Spleen (tissue), 11 donors: ENCODE data around the gene CLMN. TPM values are rescaled to one million over a fixed set of nuclear protein-coding genes. Genes with fewer than 3 reads are reported as not detected.

Source experiments
- DNase-seq: peaks from one replicate; pipeline ENCODE4 v3.0.0-alpha.2; 2020
- H3K27ac ChIP-seq, 8 donors: fragments of 200-600 bp; sonication (generic) in 7 of 8; 1 replicate in 4 of 8; 2 replicates in 4 of 8; pipeline versions ENCODE4 v1.5.0 to v1.8.0; 2016 to 2021; ENCODE audit warnings: inconsistent platforms in 4 of 8, mild to moderate bottlenecking in 4 of 8, moderate library complexity in 1 of 8
- H3K27me3 ChIP-seq, 7 donors: fragments of 200-600 bp; sonication (generic) in 6 of 7; replicated peaks in 1 of 7; 1 replicate in 4 of 7; 2 replicates in 3 of 7; pipeline versions ENCODE4 v1.5.0 to v1.8.0; 2016 to 2021; ENCODE audit warnings: inconsistent platforms in 3 of 7, mild to moderate bottlenecking in 1 of 7
- H3K36me3 ChIP-seq, 6 donors: fragments of 200-600 bp; sonication (generic) in 5 of 6; 1 replicate in 4 of 6; 2 replicates in 2 of 6; pipeline versions ENCODE4 v1.5.0 to v1.8.0; 2016 to 2021; ENCODE audit warnings: inconsistent platforms in 2 of 6
- H3K4me1 ChIP-seq, 6 donors: fragments of 200-600 bp; sonication (generic) in 5 of 6; 1 replicate in 3 of 6; 2 replicates in 3 of 6; pipeline versions ENCODE4 v1.5.0 to v1.8.0; 2016 to 2021; ENCODE audit warnings: inconsistent platforms in 3 of 6
- H3K4me3 ChIP-seq, 8 donors: fragments of 200-600 bp; sonication (generic) in 7 of 8; 1 replicate in 4 of 8; 2 replicates in 4 of 8; pipeline versions ENCODE4 v1.5.0 to v1.8.0; 2016 to 2021; ENCODE audit warnings: inconsistent platforms in 4 of 8, mild to moderate bottlenecking in 4 of 8, moderate library complexity in 2 of 8
- H3K9me3 ChIP-seq, 8 donors: fragments of 200-600 bp; sonication (generic) in 7 of 8; 1 replicate in 4 of 8; 2 replicates in 4 of 8; pipeline versions ENCODE4 v1.5.0 to v1.8.0; 2016 to 2021; ENCODE audit warnings: inconsistent platforms in 4 of 8
- POLR2A ChIP-seq, 3 donors: fragments of 450-650 bp; IDR thresholded peaks; one replicate each; pipeline ENCODE4 v1.5.1; 2017; ENCODE audit warnings: antibody characterized with exemption in 3 of 3, mild to moderate bottlenecking in 1 of 3
- POLR2AphosphoS5 ChIP-seq, 3 donors: sonication (generic); formaldehyde crosslinking; IDR thresholded peaks; one replicate each; pipeline ENCODE4 v1.5.1; 2017; ENCODE audit warnings: antibody characterized with exemption in 3 of 3
- WGBS, 5 donors: extraction: QIAGEN DNeasy Blood & Tissue Kit in 3 of 5; methylation state at CpG; one replicate each; pipeline versions ENCODE4 v1.1.5 to v1.1.7; 2013 to 2018; 5-methylcytosine and 5-hydroxymethylcytosine counted together
- intact Hi-C: fragments of 100-400 bp; cut with DNase I; formaldehyde crosslinking; loops from one replicate; pipeline ENCODE4 v1.15.0; 2023; ENCODE audit warnings: low total_unique reads
- polyA plus RNA-seq, 3 donors: library from polyadenylated mRNA; stranded (reverse); fragments of 200-250 nt; gene quantifications; one replicate each; pipeline ENCODE4 v1.2.1, GENCODE V29; 2013
- total RNA-seq, 7 donors: library from RNA; depleted of rRNA in 3 of 7; stranded (reverse); fragments of >200 nt in 3 of 7; fragmentation: NEBNext Ultra II Directional in 4 of 7; extraction: Animal tissue kit (Norgen Biotek cat#: 25700) in 4 of 7; gene quantifications; one replicate each; pipeline versions ENCODE4 v1.1.0 to v1.2.1, GENCODE V29; 2016 to 2021
- TF ChIP-seq, protein P1 (sequence below), 11 experiments: fragments of 200-600 bp in 7 of 11; fragments of 450-650 bp in 4 of 11; sonication (generic) in 4 of 11; IDR thresholded peaks in 8 of 11; conservative IDR thresholded peaks in 3 of 11; 1 replicate in 7 of 11; 2 replicates in 4 of 11; pipeline versions ENCODE4 v1.4.0 to v1.8.0; 2016 to 2021; ENCODE audit warnings: antibody characterized with exemption in 11 of 11, inconsistent platforms in 4 of 11, mild to moderate bottlenecking in 1 of 11
- donor health status: healthy with polysubstance abuse.
- donor health status: DM: no; HTN: no; CAD: no; lungs with moderate emphysema.
- donor health status: DM: no; HTN: no; CAD: no.
- donor health status: Bipolar disorder and iron deficiency.
- donor health status: healthy.
- donor health status: DM: no; HTN: no; CAD: no.
- donor health status: DM: yes; HTN: yes; CAD: no.

The CLMN gene
- total and polyA plus RNA-seq, 10 donors = 2.7 to 21.4 (median 14.8) TPM

- TF ChIP-seq, protein P1, sequence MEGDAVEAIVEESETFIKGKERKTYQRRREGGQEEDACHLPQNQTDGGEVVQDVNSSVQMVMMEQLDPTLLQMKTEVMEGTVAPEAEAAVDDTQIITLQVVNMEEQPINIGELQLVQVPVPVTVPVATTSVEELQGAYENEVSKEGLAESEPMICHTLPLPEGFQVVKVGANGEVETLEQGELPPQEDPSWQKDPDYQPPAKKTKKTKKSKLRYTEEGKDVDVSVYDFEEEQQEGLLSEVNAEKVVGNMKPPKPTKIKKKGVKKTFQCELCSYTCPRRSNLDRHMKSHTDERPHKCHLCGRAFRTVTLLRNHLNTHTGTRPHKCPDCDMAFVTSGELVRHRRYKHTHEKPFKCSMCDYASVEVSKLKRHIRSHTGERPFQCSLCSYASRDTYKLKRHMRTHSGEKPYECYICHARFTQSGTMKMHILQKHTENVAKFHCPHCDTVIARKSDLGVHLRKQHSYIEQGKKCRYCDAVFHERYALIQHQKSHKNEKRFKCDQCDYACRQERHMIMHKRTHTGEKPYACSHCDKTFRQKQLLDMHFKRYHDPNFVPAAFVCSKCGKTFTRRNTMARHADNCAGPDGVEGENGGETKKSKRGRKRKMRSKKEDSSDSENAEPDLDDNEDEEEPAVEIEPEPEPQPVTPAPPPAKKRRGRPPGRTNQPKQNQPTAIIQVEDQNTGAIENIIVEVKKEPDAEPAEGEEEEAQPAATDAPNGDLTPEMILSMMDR (IDR thresholded peaks at IDR 0.05 in 8 of 11, conservative IDR thresholded peaks at IDR 0.05 in 3 of 11) = no peak
- TF ChIP-seq POLR2AphosphoS5 (IDR thresholded peaks at IDR 0.05) (no peak), POLR2A (IDR thresholded peaks at IDR 0.05) (no peak)
- no peak overlapping the region for H3K27ac ChIP-seq
- intact Hi-C loops = no loop called here
These were observed 121.4 kb downstream of the CLMN start for GRCh38 chr14:95198320-95198719.

DNA sequence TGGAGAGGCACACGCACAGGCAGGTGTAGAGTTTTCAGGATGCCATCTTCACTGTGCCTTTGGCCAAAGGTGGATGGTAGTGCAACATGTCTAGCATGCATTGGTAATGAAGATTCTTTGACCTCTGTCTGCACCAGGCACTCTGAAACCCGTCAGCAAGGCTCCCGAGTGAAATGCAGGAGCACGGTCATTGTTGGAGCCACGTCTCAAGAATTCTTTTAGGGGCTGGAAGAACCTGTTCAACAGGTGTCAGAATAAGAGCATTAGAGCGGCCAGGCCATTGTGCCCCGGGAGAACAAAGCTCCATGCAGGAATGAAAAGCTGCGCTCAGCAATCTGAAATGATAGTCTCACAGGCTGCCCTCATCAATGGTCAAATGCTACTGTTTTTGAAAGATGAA lies 122.2 kb downstream of the CLMN start:
- H3K4me3 ChIP-seq = no peak overlapping the region
- H3K27me3 ChIP-seq = no peaks in the 10 kb centered on the region
- no peak for TF ChIP-seq POLR2A (IDR thresholded peaks at IDR 0.05)
- TF ChIP-seq, protein P1 (IDR thresholded peaks at IDR 0.05 in 8 of 11, conservative IDR thresholded peaks at IDR 0.05 in 3 of 11) = no peak
- DNase-seq = no peak
- 83 to 94% (median 91%) methylated on average over 8 of the region's 8 CpGs for WGBS, 5 donors
- H3K4me1 ChIP-seq = peaks cover 0 to 9% (median under 1%) of the 10 kb centered on the region in 6 donors
- H3K27ac ChIP-seq = no peak overlapping the region
- H3K36me3 ChIP-seq = peaks cover 0 to 22% (median 0%) of the 10 kb centered on the region in 6 donors
- H3K9me3 ChIP-seq = no peaks in the 10 kb centered on the region
- intact Hi-C loops = no loop called here

More at GRCh38 chr14:95198320-95198719, 121.4 kb downstream of the CLMN start:
- Histone ChIP-seq H3K4me3 (no peak overlapping the region), H3K36me3 (peaks cover 0 to 30% (median 0%) of the 10 kb centered on the region in 6 donors), H3K9me3 (no peaks in the 10 kb centered on the region), H3K4me1 (peaks cover 0 to 8% (median 0%) of the 10 kb centered on the region in 6 donors), H3K27me3 (no peaks in the 10 kb centered on the region)
- DNase-seq = no peak
- 88 to 93% (median 90%) methylated on average over 8 to 9 of the region's 9 CpGs for WGBS, 5 donors

DNA sequence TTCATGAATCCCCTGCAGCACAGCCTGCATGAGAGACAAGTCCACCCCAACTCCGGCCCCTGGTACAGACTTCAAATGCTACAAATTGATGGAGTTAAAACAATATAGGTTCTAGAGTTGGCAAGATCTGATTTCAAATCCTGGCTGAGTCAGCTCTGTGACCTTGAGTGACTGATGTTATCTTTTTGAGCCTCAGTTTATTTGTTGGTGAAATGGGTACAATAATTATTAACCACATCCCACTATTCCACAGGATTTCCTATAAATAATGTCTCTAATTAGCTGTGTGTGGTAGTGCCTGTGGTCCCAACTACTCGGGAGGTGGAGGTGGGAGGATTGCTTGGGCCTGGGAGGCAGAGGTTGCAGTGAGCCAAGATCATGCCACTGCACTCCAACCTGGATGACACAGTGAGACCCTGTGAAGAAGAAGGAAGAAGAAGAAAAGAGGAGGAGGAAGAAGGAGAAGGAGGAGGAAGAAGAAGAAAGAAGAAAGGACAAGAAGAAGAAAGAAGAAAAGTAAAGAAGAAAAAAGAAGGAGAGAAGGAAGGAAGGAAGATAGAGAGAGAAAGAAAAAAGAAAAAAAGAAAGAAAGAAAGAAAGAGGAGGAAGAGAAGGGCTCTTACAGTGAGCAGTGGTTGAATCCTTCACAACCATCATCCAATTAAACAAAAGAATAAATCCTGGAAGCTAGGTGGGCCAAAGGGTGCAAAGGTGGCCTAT lies 122.7 kb downstream of the CLMN start:
- TF ChIP-seq, protein P1 (IDR thresholded peaks at IDR 0.05 in 8 of 11, conservative IDR thresholded peaks at IDR 0.05 in 3 of 11) = no peak
- no peaks in the 10 kb centered on the region for H3K27me3 ChIP-seq
- no peak overlapping the region for H3K27ac ChIP-seq
- H3K4me3 ChIP-seq = no peak overlapping the region
- intact Hi-C loops = no loop called here
- H3K36me3 ChIP-seq = peaks cover 0 to 21% (median 0%) of the 10 kb centered on the region in 6 donors
- WGBS, 5 donors = 72 to 88% (median 84%) methylated on average over 2 of the region's 2 CpGs
- peaks cover 0 to 12% (median 3%) of the 10 kb centered on the region in 6 donors for H3K4me1 ChIP-seq
- no peaks in the 10 kb centered on the region for H3K9me3 ChIP-seq
- DNase-seq = no peak

DNA sequence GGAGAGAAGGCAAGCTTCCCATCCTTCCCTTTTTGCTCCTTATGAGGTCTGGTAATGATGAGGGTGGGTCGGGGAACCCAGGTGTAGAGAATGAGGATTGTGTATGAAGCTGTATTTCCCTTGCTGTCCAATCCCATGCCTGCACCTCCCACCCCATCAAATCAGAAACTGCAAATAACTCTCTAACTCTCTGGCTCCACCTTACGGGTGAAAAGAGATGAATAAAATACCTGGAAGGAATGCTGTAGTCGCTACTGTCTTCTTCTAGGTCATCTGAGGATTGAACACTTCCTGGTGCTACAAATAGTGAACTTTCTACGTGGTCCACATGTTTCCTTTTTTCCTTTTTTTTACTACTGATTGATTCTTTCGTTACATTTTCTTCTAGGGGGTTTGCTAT lies 123.4 kb downstream of the CLMN start:
- Histone ChIP-seq H3K4me3 (no peak overlapping the region), H3K4me1 (peaks cover 0 to 19% (median 6%) of the 10 kb centered on the region in 6 donors), H3K36me3 (peaks cover 0 to 25% (median 0%) of the 10 kb centered on the region in 6 donors), H3K27ac (no peak overlapping the region), H3K27me3 (no peaks in the 10 kb centered on the region), H3K9me3 (no peaks in the 10 kb centered on the region)
- TF ChIP-seq POLR2A (IDR thresholded peaks at IDR 0.05) = no peak
- TF ChIP-seq, protein P1 (IDR thresholded peaks at IDR 0.05 in 8 of 11, conservative IDR thresholded peaks at IDR 0.05 in 3 of 11) = peak in 8 of 11 experiments; percentile 22 to 59 (median 44)
- DNase-seq = no peak
- intact Hi-C loops = no loop called here
- 18 to 26% (median 24%) methylated on average over 5 of the region's 5 CpGs for WGBS, 5 donors
